Fibroblast of lung (primary cell): ENCODE data around the gene NPHP4.

ENCODE experiments used
- CTCF ChIP-seq, 2 donors: IDR thresholded peaks in 1 of 2; conservative IDR thresholded peaks in 1 of 2; 1 replicate in 1 of 2; 2 replicates in 1 of 2; pipeline ENCODE4 v1.5.1; 2011 to 2012; ENCODE audit warnings: low read length in 2 of 2, control low read depth in 1 of 2, inconsistent platforms in 1 of 2, low read depth in 1 of 2, mild to moderate bottlenecking in 1 of 2
- EZH2 ChIP-seq: IDR thresholded peaks from 2 replicates; pipeline ENCODE4 v1.5.1; 2012; ENCODE audit warnings: low read length, control low read depth, mild to moderate bottlenecking; ENCODE audit errors: missing control alignments

GRCh38 chr1:5989286-5989605, 3.0 kb downstream of the NPHP4 start:
- TF ChIP-seq CTCF (conservative IDR thresholded peaks at IDR 0.05 in 1 of 2, IDR thresholded peaks at IDR 0.05 in 1 of 2; ENCODE audit: low read depth in 1 of 2, low read length in 2 of 2) = no peak
- TF ChIP-seq EZH2 = no peak
